ENCODE data around the gene FRMD4B.

Gene FRMD4B

GRCh38 chr3:69161587-69162307 is 224.1 kb downstream of the FRMD4B start:
- DNase-seq, result peak in 1 of 2 experiments; percentile 40

GRCh38 chr3:69160525-69160924 is 225.4 kb downstream of the FRMD4B start:
- DNase-seq, result no peak

- no peak for DNase-seq
Observed at GRCh38 chr3:69160107-69160506, 225.8 kb downstream of the FRMD4B start.

- DNase-seq, result no peak
Observed at GRCh38 chr3:69149586-69149985, 236.3 kb downstream of the FRMD4B start.

- DNase-seq, result no peak
Observed at GRCh38 chr3:69145688-69146087, 240.2 kb downstream of the FRMD4B start.

GRCh38 chr3:69144631-69145245 is 241.2 kb downstream of the FRMD4B start:
- no peak for DNase-seq

- DNase-seq, result no peak
Observed at GRCh38 chr3:69143612-69144011, 242.3 kb downstream of the FRMD4B start.

- DNase-seq, result no peak
Observed at GRCh38 chr3:69142797-69143454, 243.0 kb downstream of the FRMD4B start.

- no peak for DNase-seq
Observed at GRCh38 chr3:69142090-69142489, 243.8 kb downstream of the FRMD4B start.

- no peak for DNase-seq
Observed at GRCh38 chr3:69141313-69141712, 244.6 kb downstream of the FRMD4B start.

GRCh38 chr3:69137412-69137811 is 248.5 kb downstream of the FRMD4B start:
- DNase-seq, result no peak

- DNase-seq, result no peak
Observed at GRCh38 chr3:69137005-69137404, 248.9 kb downstream of the FRMD4B start.

- no peak for DNase-seq
Observed at GRCh38 chr3:69130689-69131088, 255.2 kb downstream of the FRMD4B start.

- no peak for DNase-seq
Observed at GRCh38 chr3:69129531-69129930, 256.4 kb downstream of the FRMD4B start.

GRCh38 chr3:69128509-69128908 is 257.4 kb downstream of the FRMD4B start:
- DNase-seq, result no peak

- DNase-seq, result no peak
Observed at GRCh38 chr3:69126999-69127398, 258.9 kb downstream of the FRMD4B start.

GRCh38 chr3:69126216-69126615 is 259.7 kb downstream of the FRMD4B start:
- no peak for DNase-seq

GRCh38 chr3:69122403-69122802 is 263.5 kb downstream of the FRMD4B start, which contains the start of gene LMOD3:
Gene LMOD3, minus strand, starts transcription at chr3:69122595. Its CDS starts 209 bp downstream, at chr3:69122386.
- DNase-seq, result no peak

GRCh38 chr3:69121950-69122349 is 263.9 kb downstream of the FRMD4B start:
- DNase-seq, result no peak

- DNase-seq, result no peak
Observed at GRCh38 chr3:69121513-69121912, 264.4 kb downstream of the FRMD4B start.

- DNase-seq, result peak; percentile 35 to 55
Observed at GRCh38 chr3:69120879-69121464, 264.9 kb downstream of the FRMD4B start.

Measured in NCI-H446 (cell line).